Keratinocyte (primary cell): ENCODE data around the gene NCKAP5.

Experiments
- EZH2 ChIP-seq: IDR thresholded peaks from one replicate; pipeline ENCODE4 v1.6.1; 2012; ENCODE audit warnings: inconsistent platforms, mild to moderate bottlenecking, low read length, moderate library complexity
- TF ChIP-seq, protein P1 (sequence below), 3 experiments: IDR thresholded peaks in 1 of 3; conservative IDR thresholded peaks in 1 of 3; optimal IDR thresholded peaks in 1 of 3; 2 replicates in 2 of 3; 3 replicates in 1 of 3; pipeline versions ENCODE3 to v1.5.1; 2011; ENCODE audit warnings: low read length in 3 of 3, mild to moderate bottlenecking in 3 of 3, moderate library complexity in 2 of 3, control low read depth in 1 of 3, inconsistent platforms in 1 of 3; ENCODE audit not compliant: insufficient read depth in 2 of 3; ENCODE audit errors: extremely low read depth in 1 of 3

DNA sequence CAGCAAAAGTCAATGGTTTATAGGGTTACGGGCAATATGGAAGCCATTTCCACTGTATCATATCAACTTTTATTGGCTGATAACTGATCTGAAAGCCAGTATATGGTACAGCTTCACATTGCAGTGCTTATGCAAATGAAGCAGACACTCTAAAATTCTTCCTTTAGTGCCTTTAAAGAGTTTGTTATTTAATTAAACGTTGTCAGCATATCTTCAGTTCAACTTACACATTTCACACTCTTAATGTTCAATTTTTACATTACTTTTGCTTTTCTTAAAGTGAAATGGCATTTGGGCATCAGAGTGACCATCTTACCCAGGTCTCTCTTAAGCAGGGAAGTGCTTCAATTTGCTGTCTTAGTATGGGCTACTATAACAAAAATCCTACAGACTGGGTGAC is 420.1 kb downstream of the NCKAP5 start:
- TF ChIP-seq, protein P1, sequence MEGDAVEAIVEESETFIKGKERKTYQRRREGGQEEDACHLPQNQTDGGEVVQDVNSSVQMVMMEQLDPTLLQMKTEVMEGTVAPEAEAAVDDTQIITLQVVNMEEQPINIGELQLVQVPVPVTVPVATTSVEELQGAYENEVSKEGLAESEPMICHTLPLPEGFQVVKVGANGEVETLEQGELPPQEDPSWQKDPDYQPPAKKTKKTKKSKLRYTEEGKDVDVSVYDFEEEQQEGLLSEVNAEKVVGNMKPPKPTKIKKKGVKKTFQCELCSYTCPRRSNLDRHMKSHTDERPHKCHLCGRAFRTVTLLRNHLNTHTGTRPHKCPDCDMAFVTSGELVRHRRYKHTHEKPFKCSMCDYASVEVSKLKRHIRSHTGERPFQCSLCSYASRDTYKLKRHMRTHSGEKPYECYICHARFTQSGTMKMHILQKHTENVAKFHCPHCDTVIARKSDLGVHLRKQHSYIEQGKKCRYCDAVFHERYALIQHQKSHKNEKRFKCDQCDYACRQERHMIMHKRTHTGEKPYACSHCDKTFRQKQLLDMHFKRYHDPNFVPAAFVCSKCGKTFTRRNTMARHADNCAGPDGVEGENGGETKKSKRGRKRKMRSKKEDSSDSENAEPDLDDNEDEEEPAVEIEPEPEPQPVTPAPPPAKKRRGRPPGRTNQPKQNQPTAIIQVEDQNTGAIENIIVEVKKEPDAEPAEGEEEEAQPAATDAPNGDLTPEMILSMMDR (optimal IDR thresholded peaks at IDR 0.05 in 1 of 3, IDR thresholded peaks at IDR 0.05 in 1 of 3, conservative IDR thresholded peaks at IDR 0.05 in 1 of 3; ENCODE audit: extremely low read depth in 1 of 3, insufficient read depth in 2 of 3, low read length in 3 of 3) = no peak
- no peak for TF ChIP-seq EZH2
